GM21723 (cell line): ENCODE data around the gene ZFYVE28.
"Not testable (repeated sequence)": the region's sequence is repeated elsewhere in the genome, so short reads cannot be mapped to it uniquely, and the experiment has no call there.

ENCODE experiments used
- ATAC-seq: cut with Tn5 transposase; IDR thresholded peaks from one replicate; pipeline ENCODE4 v1.9.1; 2021; ENCODE audit warnings: mild to moderate bottlenecking, moderate library complexity; ENCODE audit not compliant: unreplicated experiment

Gene ZFYVE28

DNA sequence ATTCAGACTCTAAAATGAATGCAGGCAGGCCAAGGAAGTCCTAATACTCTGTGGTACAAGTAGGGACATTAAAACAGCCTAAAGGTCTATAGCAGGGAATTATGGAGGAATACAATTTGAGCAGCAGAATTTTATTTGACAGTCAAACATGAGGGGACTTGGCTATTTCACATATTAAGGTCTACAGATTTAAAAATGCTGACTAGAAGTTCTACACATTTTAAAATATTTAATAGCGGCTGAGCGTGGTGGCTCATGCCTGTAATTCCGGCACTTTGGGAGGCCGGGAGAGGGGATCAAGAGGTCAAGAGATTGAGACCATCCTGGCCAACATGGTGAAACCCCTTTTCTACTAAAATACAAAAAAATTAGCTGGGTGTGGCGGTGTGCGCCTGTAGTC, 187.4 kb downstream of the ZFYVE28 start:
- no peak for ATAC-seq

GRCh38 chr4:2226261-2226660, 192.2 kb downstream of the ZFYVE28 start:
- ATAC-seq: no peak

DNA sequence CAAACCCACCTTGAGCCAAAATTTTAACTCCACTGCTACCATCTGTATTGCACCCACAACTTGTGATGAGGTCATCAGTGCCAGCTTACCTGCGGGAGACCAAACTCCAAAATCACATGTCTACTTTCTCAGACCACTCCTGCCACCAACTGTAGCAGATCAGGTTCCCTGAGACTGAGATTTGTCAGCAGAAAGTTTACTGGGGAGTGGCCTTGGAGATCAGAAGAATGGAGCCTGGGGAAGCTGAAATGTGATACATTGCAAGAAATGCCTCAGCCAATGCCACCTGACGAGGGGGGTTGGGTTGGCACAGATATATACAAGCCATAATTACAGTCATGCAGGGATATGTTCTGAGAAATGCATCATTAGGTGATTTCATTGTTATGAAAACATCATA, 195.6 kb downstream of the ZFYVE28 start:
- ATAC-seq: no peak

DNA sequence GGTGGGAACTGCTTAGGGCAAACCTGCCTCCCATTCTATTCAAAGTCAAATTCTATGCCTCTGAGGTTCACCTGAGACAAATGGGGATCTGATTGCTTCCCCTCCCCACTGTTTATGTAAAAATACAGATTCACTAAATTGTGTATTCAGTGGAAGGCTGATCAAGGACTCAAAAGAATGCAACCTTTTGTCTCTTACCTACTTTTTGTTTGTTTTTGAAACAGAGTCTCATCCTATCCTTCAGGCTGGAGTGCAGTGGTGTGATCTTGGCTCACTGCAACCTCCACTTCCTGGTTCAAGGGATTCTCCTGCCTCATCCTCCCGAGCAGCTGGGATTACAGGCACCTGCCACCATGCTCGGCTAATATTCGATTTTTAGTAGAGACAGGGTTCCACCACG, 197.1 kb downstream of the ZFYVE28 start:
- ATAC-seq: not testable (repeated sequence)

GRCh38 chr4:2220016-2220630, 198.3 kb downstream of the ZFYVE28 start:
- ATAC-seq: no peak
